ENCODE results near the gene ZNF785.
A peak's percentile ranks its signal among the peaks of the same experiment; 100 is the strongest.
"Not testable (repeated sequence)": the region's sequence is repeated elsewhere in the genome, so short reads cannot be mapped to it uniquely, and the experiment has no call there.

Gene ZNF785

GRCh38 chr16:30585400-30586191 lies at the start of gene ZNF785:
TSS of gene ZNF785 (minus strand) at chr16:30585697. CDS start at chr16:30585611, 86 bp downstream.
- DNase-seq: peak; percentile 95

- no peak for DNase-seq
Observed at GRCh38 chr16:30633526-30633925, 48.0 kb upstream of the ZNF785 start.

GRCh38 chr16:30632454-30632853 lies 47.0 kb upstream of the ZNF785 start:
- DNase-seq: not testable (repeated sequence)

GRCh38 chr16:30628628-30629540 lies 43.4 kb upstream of the ZNF785 start:
- peak; percentile 94 for DNase-seq

DNA sequence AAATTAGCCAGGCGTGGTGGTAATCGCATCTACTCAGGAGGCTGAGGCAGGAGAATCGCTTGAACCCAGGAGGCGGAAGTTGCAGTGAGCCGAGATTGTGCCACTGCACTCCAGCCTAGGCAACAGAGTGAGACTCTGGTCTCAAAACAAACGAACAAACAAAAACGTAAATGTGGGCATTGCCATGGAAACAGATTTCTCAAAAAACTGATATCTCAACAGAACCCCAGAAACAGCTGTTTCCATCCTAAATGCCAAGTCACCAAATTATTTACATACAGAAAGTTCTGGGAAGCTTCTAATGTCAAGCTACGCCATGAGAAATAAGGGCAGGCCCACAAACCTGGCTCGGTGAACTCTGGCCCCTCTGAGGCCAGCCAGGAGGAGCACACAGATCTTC lies 40.7 kb upstream of the ZNF785 start:
- DNase-seq: no peak

DNA sequence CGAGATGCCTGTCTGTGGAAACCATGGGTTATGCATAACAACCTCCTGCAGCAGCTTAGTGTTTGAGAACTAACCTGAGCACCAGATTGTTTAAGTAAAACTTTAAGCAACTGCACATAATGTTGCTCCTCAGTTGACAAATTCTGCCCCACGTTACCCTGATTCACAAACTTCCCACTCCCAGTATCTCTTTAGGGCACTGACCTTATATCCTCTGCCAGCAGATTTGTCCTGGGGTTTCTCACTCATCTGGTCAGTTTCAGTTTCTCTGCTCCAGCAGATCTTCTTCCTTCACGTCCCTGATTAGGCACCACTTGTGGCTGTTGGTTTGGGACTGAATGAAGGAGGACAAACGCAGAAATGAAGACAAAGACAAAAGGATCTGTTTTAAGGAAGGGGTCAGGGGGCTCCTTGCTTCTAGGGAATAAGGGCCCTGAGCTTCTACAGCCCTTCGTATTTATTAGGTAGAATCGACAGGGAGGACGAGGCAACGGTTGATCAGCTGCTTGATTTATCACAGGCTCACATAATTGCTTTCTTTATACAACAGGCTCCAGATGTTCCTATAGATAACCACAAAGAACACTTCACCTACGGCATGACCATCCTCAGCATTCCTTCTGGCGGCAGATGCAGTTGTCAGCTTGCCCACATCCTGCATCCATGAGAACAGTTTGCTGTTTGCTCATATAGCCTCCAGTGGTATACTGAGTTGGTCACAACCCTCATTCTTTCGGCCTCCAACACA lies 38.2 kb upstream of the ZNF785 start:
- DNase-seq: no peak

- DNase-seq: no peak
Observed at GRCh38 chr16:30622455-30623032, 37.0 kb upstream of the ZNF785 start.

DNA sequence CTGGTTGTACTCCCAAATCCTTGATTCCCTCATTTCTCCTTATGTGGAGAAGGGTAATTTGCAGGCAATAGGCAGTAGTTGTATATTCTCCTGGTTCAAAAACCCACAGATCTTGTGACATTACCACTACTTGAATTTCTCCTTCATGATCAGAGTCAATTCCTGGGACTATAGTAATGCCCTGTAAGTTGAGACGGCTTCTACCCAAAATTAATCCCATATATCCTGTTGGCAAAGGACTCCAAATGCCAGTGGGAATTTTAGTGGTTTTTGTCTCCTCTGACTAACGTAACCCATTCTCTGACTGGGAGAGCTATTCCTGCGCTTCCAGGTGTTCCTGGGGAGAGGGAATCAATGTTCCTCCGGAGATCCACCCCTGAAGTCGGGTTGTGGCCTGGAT lies 36.3 kb upstream of the ZNF785 start:
- no peak for DNase-seq

DNA sequence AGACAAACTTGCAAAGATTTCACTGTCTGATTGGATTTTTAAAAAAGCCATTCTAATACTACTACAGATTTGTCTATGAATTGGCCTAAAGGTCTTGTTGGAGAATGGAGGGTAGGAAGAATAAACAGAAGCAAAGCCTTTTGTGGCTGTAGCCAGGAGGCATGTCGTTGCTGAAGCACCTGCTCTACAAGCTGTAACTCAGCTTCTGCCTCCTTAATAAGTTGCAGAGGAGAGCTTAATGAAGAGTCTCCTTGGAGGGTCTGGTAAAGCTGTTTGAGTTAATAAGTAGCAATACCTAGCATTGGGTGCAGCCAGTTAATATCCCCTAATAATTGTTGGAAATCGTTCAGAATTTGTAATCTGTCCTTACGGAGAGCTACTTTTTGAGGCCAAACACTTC lies 34.7 kb upstream of the ZNF785 start:
- DNase-seq: no peak

GRCh38 chr16:30619638-30620037 lies 34.1 kb upstream of the ZNF785 start:
- no peak for DNase-seq

DNA sequence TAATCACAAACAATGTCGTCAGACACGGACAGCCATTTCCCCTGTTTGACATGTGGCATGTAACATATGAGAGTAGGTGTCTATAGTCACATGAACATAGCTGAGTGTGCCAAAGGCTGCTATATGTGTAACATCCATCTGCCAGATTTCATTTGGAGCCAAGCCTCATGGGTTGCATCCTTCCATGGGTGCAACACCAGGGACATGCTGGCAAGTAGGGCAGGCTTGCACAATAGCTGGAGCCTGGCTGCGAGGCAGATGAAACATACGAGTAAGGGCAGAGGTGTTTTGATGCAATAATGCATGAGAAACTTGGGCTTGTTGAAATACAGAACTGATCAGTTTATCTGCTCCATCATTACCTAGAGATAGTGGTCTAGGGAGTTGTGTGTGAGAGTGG lies 33.7 kb upstream of the ZNF785 start:
- no peak for DNase-seq

DNA sequence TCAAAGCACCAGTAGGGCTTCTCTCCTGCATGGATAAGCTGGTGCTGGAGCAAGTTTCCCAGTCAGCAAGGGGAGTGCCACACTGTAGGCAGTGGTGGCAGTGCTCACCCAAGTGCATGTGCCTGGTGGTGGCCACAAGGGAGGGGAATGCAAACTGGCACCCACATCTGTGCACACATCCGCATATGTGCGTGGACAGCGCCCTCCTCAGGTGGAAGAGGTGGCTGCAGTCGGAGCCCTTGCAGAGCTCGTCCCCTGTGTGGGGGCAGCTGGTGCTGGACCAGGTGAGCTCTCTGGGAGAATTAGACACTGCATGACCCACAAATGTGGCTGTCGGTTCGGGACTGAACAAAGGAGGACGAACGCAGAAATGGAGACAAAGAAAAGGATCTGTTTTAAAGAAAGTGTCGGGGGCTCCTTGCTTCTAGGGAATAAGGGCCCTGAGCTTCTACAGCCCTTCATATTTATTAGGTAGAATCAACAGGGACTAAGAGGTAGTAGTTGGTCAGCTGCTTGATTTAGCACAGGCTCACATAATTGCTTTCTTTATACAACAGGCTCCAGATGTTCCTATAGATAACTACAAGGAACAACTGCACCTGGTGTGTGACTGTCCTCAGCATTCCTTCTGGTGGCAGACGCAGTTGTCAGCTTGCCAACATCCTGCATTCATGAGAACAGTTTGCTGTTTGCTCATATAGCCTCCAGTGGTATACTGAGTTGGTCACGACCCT lies 30.0 kb upstream of the ZNF785 start:
- DNase-seq: peak; percentile 88

GRCh38 chr16:30609926-30610839 lies 24.7 kb upstream of the ZNF785 start, which contains the start of gene ZNF689:
TSS of gene ZNF689 (minus strand) at chr16:30610389. CDS start at chr16:30610041, 348 bp downstream.
- DNase-seq: peak; percentile 95

DNA sequence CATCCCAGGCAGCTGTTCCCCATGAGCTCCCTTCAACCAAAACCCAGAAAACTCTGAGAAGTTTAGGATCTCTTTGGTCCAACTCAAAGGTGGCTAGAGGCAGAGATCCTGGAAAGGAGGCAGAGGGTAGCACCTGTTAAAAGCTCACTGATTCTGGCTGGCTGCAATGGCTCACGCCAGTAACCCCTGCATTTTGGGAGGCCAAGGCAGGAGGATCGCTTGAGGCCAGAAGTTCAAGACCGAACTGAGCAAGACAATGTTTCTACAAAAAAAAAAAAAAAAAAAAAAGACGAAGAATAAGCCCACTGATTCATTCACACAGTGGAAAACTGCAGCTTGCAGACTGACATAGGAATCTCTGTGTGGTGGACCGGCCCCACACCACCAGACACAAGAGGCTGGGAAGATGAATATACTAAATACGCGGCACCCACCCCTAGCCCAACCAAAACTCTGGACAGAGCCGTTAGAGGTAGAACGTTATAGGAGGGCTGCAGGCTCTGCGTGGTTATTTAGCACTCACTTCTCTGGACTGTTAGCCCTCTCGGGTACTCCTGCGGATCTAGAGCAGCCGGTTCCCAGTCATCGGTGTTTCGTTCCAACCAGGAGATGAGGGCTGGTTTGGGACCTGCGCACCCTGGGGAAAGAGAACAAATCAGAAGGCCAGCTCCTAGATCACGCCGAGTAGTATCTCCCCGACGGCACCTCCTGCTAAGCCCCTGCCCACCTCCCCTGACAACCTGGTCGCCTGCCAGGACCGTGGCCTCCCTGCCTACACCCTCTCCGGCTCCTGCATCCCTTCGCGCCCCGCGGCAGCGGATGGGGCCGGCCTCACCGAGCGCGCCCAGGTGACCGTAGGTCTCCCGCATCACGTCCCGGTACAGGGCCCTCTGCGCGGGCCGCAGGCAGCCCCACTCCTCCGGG lies 23.8 kb upstream of the ZNF785 start:
- DNase-seq: peak; percentile 59

- no peak for DNase-seq
Observed at GRCh38 chr16:30606004-30606403, 20.5 kb upstream of the ZNF785 start.

- DNase-seq: no peak
Observed at GRCh38 chr16:30605158-30605557, 19.7 kb upstream of the ZNF785 start.

DNA sequence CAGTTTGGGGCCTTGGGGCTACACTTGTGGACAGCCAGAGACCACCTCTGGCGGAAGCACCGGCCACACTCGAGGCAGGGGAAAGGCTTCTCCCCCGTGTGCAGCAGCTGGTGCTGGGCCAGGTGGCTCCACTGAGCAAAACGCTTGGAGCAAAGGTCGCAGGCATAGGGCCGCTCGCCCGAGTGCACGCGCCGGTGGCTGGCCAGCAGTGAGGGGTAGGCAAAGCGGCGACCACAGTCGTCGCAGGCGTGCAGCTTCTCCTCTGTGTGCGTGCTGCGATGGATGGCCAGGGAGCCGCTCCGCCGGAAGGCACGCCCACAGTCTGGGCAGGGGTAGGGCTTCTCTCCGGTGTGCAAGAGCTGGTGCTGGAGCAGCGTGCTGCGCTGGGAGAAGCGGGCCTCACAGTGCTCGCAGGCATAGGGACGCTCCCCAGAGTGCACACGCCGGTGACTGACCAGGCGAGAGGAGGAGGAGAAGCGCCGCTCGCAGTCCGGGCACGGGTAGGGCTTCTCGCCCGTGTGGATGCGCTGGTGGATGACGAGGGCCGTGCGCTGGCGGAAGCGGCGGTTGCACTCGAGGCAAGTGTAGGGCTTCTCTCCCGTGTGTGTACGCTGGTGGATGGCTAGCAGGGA lies 18.9 kb upstream of the ZNF785 start:
- no peak for DNase-seq

GRCh38 chr16:30603945-30604315 lies 18.4 kb upstream of the ZNF785 start:
- DNase-seq: no peak

GRCh38 chr16:30602616-30603277 lies 17.2 kb upstream of the ZNF785 start:
- no peak for DNase-seq
